Measurements from ENCODE around the gene ZNF790.

GRCh38 chr19:36819130-36819630 is 19.0 kb downstream of the ZNF790 start:
- TF ChIP-seq CTCF (IDR thresholded peaks at IDR 0.05) (no peak), POLR2A (IDR thresholded peaks at IDR 0.05) (no peak)

All from thyroid gland (tissue), 4 donors.